GM23248 (cell line): Measurements from ENCODE around the gene RANGAP1.

ENCODE experiments used
- EZH2 ChIP-seq: fragments of 200-600 bp; sonication (generic); IDR thresholded peaks from 2 replicates; pipeline ENCODE4 v1.6.1; 2018; ENCODE audit warnings: antibody characterized with exemption, mild to moderate bottlenecking; ENCODE audit not compliant: insufficient read depth, poor library complexity, severe bottlenecking
- EZH2phosphoT487 ChIP-seq: fragments of 200-600 bp; sonication (generic); IDR thresholded peaks from 2 replicates; pipeline ENCODE4 v1.6.1; 2018; ENCODE audit warnings: antibody characterized with exemption, moderate library complexity, mild to moderate bottlenecking, low read depth; ENCODE audit not compliant: insufficient read depth

- TF ChIP-seq EZH2, result no peak
- no peak for TF ChIP-seq EZH2phosphoT487
These were observed 79.3 kb downstream of the RANGAP1 start for GRCh38 chr22:41206719-41207118.
